ENCODE results near the gene CORO2A. TPM values are rescaled to one million over a fixed set of nuclear protein-coding genes. Genes with fewer than 3 reads are reported as not detected.

CORO2A gene
- total RNA-seq, 1 experiment from 2014 or later = 24.3 TPM

GRCh38 chr9:98136489-98136888 lies 55.9 kb downstream of the CORO2A start:
- Mint-ChIP-seq H3K27ac (ENCODE audit: unreplicated experiment) (no peak overlapping the region), H3K36me3 (ENCODE audit: insufficient read depth, unreplicated experiment) (peaks cover 15% of the 10 kb centered on the region), H3K27me3 (ENCODE audit: unreplicated experiment) (no peaks in the 10 kb centered on the region), H3K9me3 (ENCODE audit: low read depth, unreplicated experiment) (no peaks in the 10 kb centered on the region), H3K4me3 (ENCODE audit: low read depth, unreplicated experiment) (no peak overlapping the region), H3K4me1 (ENCODE audit: low read depth, unreplicated experiment) (no peaks in the 10 kb centered on the region)
- no peak for TF ChIP-seq CTCF (IDR thresholded peaks at IDR 0.05; ENCODE audit: unreplicated experiment)
- CTCF ChIA-PET = no interaction called here
- no TSS peak for BruUV-seq (replicated peaks)
- DNase-seq = no peak
- intact Hi-C loops (cut with micrococcal nuclease; ENCODE audit: unreplicated experiment) = no loop called here

- no peaks in the 10 kb centered on the region for H3K9me3 Mint-ChIP-seq (ENCODE audit: low read depth, unreplicated experiment)
- no peaks in the 10 kb centered on the region for H3K27me3 Mint-ChIP-seq (ENCODE audit: unreplicated experiment)
- intact Hi-C loops (cut with micrococcal nuclease; ENCODE audit: unreplicated experiment) = no loop called here
- peaks cover 16% of the 10 kb centered on the region for H3K36me3 Mint-ChIP-seq (ENCODE audit: insufficient read depth, unreplicated experiment)
- H3K27ac Mint-ChIP-seq (ENCODE audit: unreplicated experiment) = no peak overlapping the region
- no peak overlapping the region for H3K4me3 Mint-ChIP-seq (ENCODE audit: low read depth, unreplicated experiment)
- CTCF ChIA-PET = no interaction called here
- BruUV-seq (replicated peaks) = no TSS peak
- no peaks in the 10 kb centered on the region for H3K4me1 Mint-ChIP-seq (ENCODE audit: low read depth, unreplicated experiment)
- DNase-seq = no peak
- no peak for TF ChIP-seq CTCF (IDR thresholded peaks at IDR 0.05; ENCODE audit: unreplicated experiment)
Measured at GRCh38 chr9:98135938-98136337, 56.5 kb downstream of the CORO2A start.

- H3K4me3 Mint-ChIP-seq (ENCODE audit: low read depth, unreplicated experiment) = no peak overlapping the region
- no peak for TF ChIP-seq CTCF (IDR thresholded peaks at IDR 0.05; ENCODE audit: unreplicated experiment)
- H3K36me3 Mint-ChIP-seq (ENCODE audit: insufficient read depth, unreplicated experiment) = peaks cover 16% of the 10 kb centered on the region
- H3K27ac Mint-ChIP-seq (ENCODE audit: unreplicated experiment) = no peak overlapping the region
- CTCF ChIA-PET = no interaction called here
- H3K9me3 Mint-ChIP-seq (ENCODE audit: low read depth, unreplicated experiment) = no peaks in the 10 kb centered on the region
- no TSS peak for BruUV-seq (replicated peaks)
- DNase-seq = no peak
- intact Hi-C loops (cut with micrococcal nuclease; ENCODE audit: unreplicated experiment) = no loop called here
- no peaks in the 10 kb centered on the region for H3K27me3 Mint-ChIP-seq (ENCODE audit: unreplicated experiment)
- no peaks in the 10 kb centered on the region for H3K4me1 Mint-ChIP-seq (ENCODE audit: low read depth, unreplicated experiment)
Measured at GRCh38 chr9:98135558-98135934, 56.9 kb downstream of the CORO2A start.

GRCh38 chr9:98134702-98135557 lies 57.5 kb downstream of the CORO2A start:
- intact Hi-C loops (cut with micrococcal nuclease; ENCODE audit: unreplicated experiment) = no loop called here
- no peak for DNase-seq
- peaks cover 20% of the 10 kb centered on the region for H3K36me3 Mint-ChIP-seq (ENCODE audit: insufficient read depth, unreplicated experiment)
- TF ChIP-seq CTCF (IDR thresholded peaks at IDR 0.05; ENCODE audit: unreplicated experiment) = no peak
- no peak overlapping the region for H3K4me3 Mint-ChIP-seq (ENCODE audit: low read depth, unreplicated experiment)
- H3K27me3 Mint-ChIP-seq (ENCODE audit: unreplicated experiment) = no peaks in the 10 kb centered on the region
- CTCF ChIA-PET = no interaction called here
- no peaks in the 10 kb centered on the region for H3K4me1 Mint-ChIP-seq (ENCODE audit: low read depth, unreplicated experiment)
- BruUV-seq (replicated peaks) = no TSS peak
- no peaks in the 10 kb centered on the region for H3K9me3 Mint-ChIP-seq (ENCODE audit: low read depth, unreplicated experiment)
- no peak overlapping the region for H3K27ac Mint-ChIP-seq (ENCODE audit: unreplicated experiment)

Measured in Calu3 (cell line).